SK-N-MC (cell line): Measurements from ENCODE around the gene SCN3B.

Experiments used
- EZH2 ChIP-seq: fragments of 200-600 bp; sonication (generic); IDR thresholded peaks from one replicate; pipeline ENCODE4 v1.6.1; 2017; ENCODE audit warnings: antibody characterized with exemption
- FOXP2 ChIP-seq: optimal IDR thresholded peaks from 2 replicates; pipeline ENCODE3; 2011; ENCODE audit warnings: mild to moderate bottlenecking, moderate library complexity; ENCODE audit not compliant: insufficient read depth; ENCODE audit errors: extremely low read length, control extremely low read depth
- POLR2AphosphoS5 ChIP-seq: IDR thresholded peaks from 2 replicates; pipeline ENCODE4 v1.6.1; 2012; ENCODE audit warnings: mild to moderate bottlenecking, low read depth, low read length, borderline replicate concordance

DNA sequence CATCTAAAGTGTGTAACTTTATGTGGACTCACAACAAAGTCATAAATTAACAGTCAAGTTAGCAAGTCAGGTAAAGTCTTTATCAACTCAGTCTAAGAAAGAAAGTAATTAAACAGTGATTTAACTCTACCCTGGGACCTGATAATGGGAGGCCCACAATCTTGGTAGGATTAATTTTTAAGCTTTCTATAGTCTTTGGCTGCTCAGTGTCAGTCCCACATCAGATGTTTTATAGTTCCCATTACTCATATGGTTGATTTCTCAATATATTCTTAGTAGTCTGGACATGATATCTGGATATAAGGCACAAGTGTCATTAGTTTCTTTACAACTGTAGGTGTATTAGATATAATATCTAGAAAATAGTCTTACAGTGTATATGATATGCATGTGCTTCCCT is 38.5 kb upstream of the SCN3B start:
- no peak for TF ChIP-seq POLR2AphosphoS5
- TF ChIP-seq EZH2 = no peak
- TF ChIP-seq FOXP2 = no peak
